ENCODE results near the gene CADPS2.

CADPS2 gene

GRCh38 chr7:122311050-122311700 is 575.1 kb downstream of the CADPS2 start:
- TF ChIP-seq CTCF (IDR thresholded peaks at IDR 0.05; ENCODE audit: low read depth, low read length): no peak
- no peak for DNase-seq (ENCODE audit: extremely low read depth, low read depth)

DNA sequence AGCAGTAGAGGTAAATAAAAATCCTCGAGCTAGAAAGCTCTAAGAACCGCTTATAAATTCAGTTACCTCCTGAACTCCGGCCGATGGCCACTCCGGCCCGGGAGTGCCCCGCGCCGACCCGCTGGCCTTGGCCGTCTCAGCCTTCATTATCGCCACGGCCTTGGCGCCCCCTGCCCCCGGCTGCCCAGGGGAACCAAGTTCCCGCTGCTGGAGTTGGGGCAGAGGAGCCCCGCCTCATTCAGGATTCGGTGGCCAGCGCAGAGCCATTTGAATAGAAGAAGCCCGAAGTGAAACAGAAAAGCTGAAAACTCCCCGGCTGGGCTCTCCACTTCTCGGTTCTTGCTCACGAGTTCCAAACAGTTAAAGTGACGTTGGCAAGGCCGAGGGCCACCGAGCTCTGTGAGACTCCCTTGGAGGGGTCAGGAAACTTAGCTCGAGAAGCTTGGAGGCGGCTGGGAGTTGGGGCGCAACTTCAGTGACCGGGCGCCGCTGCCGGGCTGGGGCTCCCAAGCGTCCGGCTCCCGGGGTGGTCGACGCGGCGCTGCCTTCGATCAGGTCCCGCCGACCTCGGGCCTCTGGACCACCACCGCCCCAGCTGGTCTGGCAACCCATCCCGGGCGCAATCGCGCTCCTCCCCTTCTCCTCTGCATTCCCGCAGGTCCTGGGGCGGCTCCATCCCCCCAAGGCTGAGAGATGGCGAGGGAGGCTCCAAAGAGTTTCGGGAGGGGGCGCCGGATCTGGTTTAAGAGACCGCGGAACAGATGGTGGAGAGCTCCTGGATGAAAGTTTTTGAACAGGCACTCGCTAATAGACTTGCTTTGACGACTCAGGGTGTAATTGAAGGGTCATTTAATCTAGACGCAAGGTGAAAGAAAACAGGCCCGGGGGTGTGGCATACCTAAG is 575.9 kb downstream of the CADPS2 start:
- no peak for TF ChIP-seq CTCF (IDR thresholded peaks at IDR 0.05; ENCODE audit: low read depth, low read length)
- DNase-seq (ENCODE audit: extremely low read depth, low read depth): no peak

DNA sequence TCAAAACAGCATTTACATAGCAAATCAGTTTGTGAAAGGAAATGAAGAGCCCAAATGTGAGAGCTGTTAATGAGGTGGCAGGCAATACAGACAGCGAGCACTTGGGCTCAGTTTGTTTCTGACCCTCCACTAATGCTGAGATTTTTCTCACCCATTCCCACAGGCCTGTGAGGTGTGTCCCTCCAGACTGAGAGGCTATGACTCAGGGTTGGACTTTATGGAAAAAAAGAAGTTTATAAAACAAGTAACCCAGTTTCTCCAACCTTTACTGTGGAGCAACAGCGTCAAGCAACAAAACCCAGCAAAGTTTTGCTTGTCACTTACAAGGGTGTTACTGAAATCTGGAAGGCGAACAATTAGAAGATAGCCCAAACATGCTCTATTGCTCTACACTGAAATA is 576.8 kb downstream of the CADPS2 start:
- no peak for DNase-seq (ENCODE audit: extremely low read depth, low read depth)
- no peak for TF ChIP-seq CTCF (IDR thresholded peaks at IDR 0.05; ENCODE audit: low read depth, low read length)

- DNase-seq (ENCODE audit: extremely low read depth, low read depth): no peak
- no peak for TF ChIP-seq CTCF (IDR thresholded peaks at IDR 0.05; ENCODE audit: low read depth, low read length)
Measured at GRCh38 chr7:122307228-122307621, 579.0 kb downstream of the CADPS2 start.

DNA sequence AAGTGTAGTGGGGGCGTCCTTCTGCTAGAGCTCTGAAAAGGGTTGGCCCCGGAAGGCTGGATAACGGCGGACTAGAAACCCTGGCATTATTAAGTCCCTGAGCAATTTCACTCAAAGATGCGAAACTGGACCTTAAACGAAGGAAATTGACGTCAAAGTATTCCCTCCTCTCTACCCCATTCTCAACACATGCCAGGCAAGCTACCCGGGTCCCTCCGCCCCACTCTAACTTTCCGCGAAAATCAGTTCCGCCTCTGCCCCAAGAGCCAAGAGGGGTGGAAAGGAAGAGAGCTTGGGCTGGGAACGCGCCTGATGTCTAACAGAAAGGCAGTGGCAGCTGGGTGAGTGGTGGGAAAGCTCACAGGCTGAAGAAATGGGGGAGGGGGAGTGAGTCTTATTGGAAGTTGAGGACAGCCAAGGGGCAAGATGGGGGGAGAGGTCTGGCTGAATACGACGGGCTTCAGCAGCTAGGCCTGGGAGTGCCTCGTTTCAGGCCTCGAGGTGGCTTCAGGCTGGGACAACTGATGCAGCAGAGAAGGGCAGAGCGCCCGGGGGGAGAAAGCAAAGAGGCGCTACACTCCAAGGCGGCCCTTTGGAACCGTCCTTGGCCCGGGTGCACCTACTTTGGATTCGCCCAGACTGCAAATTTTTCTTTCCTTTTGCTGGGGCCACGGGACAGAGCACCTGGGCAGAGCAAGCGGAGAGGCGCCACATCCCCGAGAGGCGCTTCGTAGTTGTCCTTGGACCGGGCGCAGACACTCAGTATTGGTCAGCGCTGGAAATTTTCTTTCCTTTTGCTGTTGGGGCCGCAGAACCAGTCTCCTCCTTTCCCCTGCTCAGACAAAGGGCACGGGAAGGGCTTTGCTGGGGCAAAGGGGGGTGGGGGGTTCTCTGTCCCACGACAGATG is 579.7 kb downstream of the CADPS2 start:
- DNase-seq (ENCODE audit: extremely low read depth, low read depth): no peak
- no peak for TF ChIP-seq CTCF (IDR thresholded peaks at IDR 0.05; ENCODE audit: low read depth, low read length)

- no peak for DNase-seq (ENCODE audit: extremely low read depth, low read depth)
- TF ChIP-seq CTCF (IDR thresholded peaks at IDR 0.05; ENCODE audit: low read depth, low read length): no peak
Measured at GRCh38 chr7:122305475-122306319, 580.6 kb downstream of the CADPS2 start.

Data from AG09319 (cell line).